ENCODE results near the gene ITIH6.
"Not testable (repeated sequence)": the region's sequence is repeated elsewhere in the genome, so short reads cannot be mapped to it uniquely, and the experiment has no call there.

ITIH6 gene

GRCh38 chrX:54798137-54798536 lies at the start of gene ITIH6:
ITIH6 (minus strand) TSS chrX:54798255; CDS start chrX:54798210, 45 bp downstream.
- DNase-seq (ENCODE audit: low read depth), result no peak

- not testable (repeated sequence) for DNase-seq (ENCODE audit: low read depth)
These were observed 49.6 kb upstream of the ITIH6 start for GRCh38 chrX:54847700-54848099.

GRCh38 chrX:54843050-54843449 lies 45.0 kb upstream of the ITIH6 start:
- DNase-seq (ENCODE audit: low read depth), result no peak

- no peak for DNase-seq (ENCODE audit: low read depth)
These were observed 44.6 kb upstream of the ITIH6 start for GRCh38 chrX:54842607-54843006.

GRCh38 chrX:54841184-54841874 lies 43.3 kb upstream of the ITIH6 start:
- not testable (repeated sequence) for DNase-seq (ENCODE audit: low read depth)

GRCh38 chrX:54838583-54838982 lies 40.5 kb upstream of the ITIH6 start:
- no peak for DNase-seq (ENCODE audit: low read depth)

GRCh38 chrX:54826598-54826997 lies 28.5 kb upstream of the ITIH6 start:
- no peak for DNase-seq (ENCODE audit: low read depth)

GRCh38 chrX:54825716-54826438 lies 27.8 kb upstream of the ITIH6 start:
- DNase-seq (ENCODE audit: low read depth), result no peak

- no peak for DNase-seq (ENCODE audit: low read depth)
These were observed 26.7 kb upstream of the ITIH6 start for GRCh38 chrX:54824722-54825121.

GRCh38 chrX:54824195-54824594 lies 26.1 kb upstream of the ITIH6 start:
- no peak for DNase-seq (ENCODE audit: low read depth)

GRCh38 chrX:54821310-54821709 lies 23.3 kb upstream of the ITIH6 start:
- no peak for DNase-seq (ENCODE audit: low read depth)

- no peak for DNase-seq (ENCODE audit: low read depth)
These were observed 22.7 kb upstream of the ITIH6 start for GRCh38 chrX:54820737-54821136.

- DNase-seq (ENCODE audit: low read depth), result no peak
These were observed 21.1 kb upstream of the ITIH6 start for GRCh38 chrX:54819201-54819600.

- no peak for DNase-seq (ENCODE audit: low read depth)
These were observed 20.2 kb upstream of the ITIH6 start for GRCh38 chrX:54818221-54818620.

GRCh38 chrX:54817220-54817820 lies 19.3 kb upstream of the ITIH6 start:
- no peak for DNase-seq (ENCODE audit: low read depth)

GRCh38 chrX:54812306-54812705 lies 14.3 kb upstream of the ITIH6 start:
- no peak for DNase-seq (ENCODE audit: low read depth)

GRCh38 chrX:54811301-54811885 lies 13.3 kb upstream of the ITIH6 start:
- no peak for DNase-seq (ENCODE audit: low read depth)

- no peak for DNase-seq (ENCODE audit: low read depth)
These were observed 12.5 kb upstream of the ITIH6 start for GRCh38 chrX:54810532-54810931.

- DNase-seq (ENCODE audit: low read depth), result peak; percentile 78
These were observed 10.8 kb upstream of the ITIH6 start for GRCh38 chrX:54808605-54809483.

GRCh38 chrX:54808109-54808604 lies 10.1 kb upstream of the ITIH6 start:
- no peak for DNase-seq (ENCODE audit: low read depth)

- DNase-seq (ENCODE audit: low read depth), result no peak
These were observed 9.6 kb upstream of the ITIH6 start, which contains the start of gene MAGED2 for GRCh38 chrX:54807524-54808108. MAGED2 (plus strand) TSS chrX:54807745; CDS start chrX:54809332, 1,587 bp downstream.
